Measurements from ENCODE around the gene GAS6.

GAS6 gene

GRCh38 chr13:113804017-113804702, 59.7 kb downstream of the GAS6 start:
- H3K27me3 ChIP-seq (replicated peaks; ENCODE audit: control insufficient read depth, insufficient read depth, low read length), result no peaks in the 10 kb centered on the region
- DNase-seq (ENCODE audit: extremely low read depth, insufficient read length), result no peak
- no peak overlapping the region for H3K4me3 ChIP-seq (replicated peaks; ENCODE audit: low read depth, low read length)
- no peak for TF ChIP-seq CTCF (IDR thresholded peaks at IDR 0.05; ENCODE audit: insufficient read depth, low read length, poor library complexity, severe bottlenecking)
- no peaks in the 10 kb centered on the region for H3K36me3 ChIP-seq (ENCODE audit: control insufficient read depth, insufficient read depth, low read length)

GRCh38 chr13:113803409-113804016, 60.4 kb downstream of the GAS6 start:
- no peak for TF ChIP-seq CTCF (IDR thresholded peaks at IDR 0.05; ENCODE audit: insufficient read depth, low read length, poor library complexity, severe bottlenecking)
- Histone ChIP-seq H3K4me3 (replicated peaks; ENCODE audit: low read depth, low read length) (no peak overlapping the region), H3K36me3 (ENCODE audit: control insufficient read depth, insufficient read depth, low read length) (no peaks in the 10 kb centered on the region), H3K27me3 (replicated peaks; ENCODE audit: control insufficient read depth, insufficient read depth, low read length) (no peaks in the 10 kb centered on the region)
- no peak for DNase-seq (ENCODE audit: extremely low read depth, insufficient read length)

GRCh38 chr13:113802761-113803160, 61.1 kb downstream of the GAS6 start:
- no peak for TF ChIP-seq CTCF (IDR thresholded peaks at IDR 0.05; ENCODE audit: insufficient read depth, low read length, poor library complexity, severe bottlenecking)
- H3K27me3 ChIP-seq (replicated peaks; ENCODE audit: control insufficient read depth, insufficient read depth, low read length), result no peaks in the 10 kb centered on the region
- no peaks in the 10 kb centered on the region for H3K36me3 ChIP-seq (ENCODE audit: control insufficient read depth, insufficient read depth, low read length)
- no peak for DNase-seq (ENCODE audit: extremely low read depth, insufficient read length)
- no peak overlapping the region for H3K4me3 ChIP-seq (replicated peaks; ENCODE audit: low read depth, low read length)

- no peak for TF ChIP-seq CTCF (IDR thresholded peaks at IDR 0.05; ENCODE audit: insufficient read depth, low read length, poor library complexity, severe bottlenecking)
- DNase-seq (ENCODE audit: extremely low read depth, insufficient read length), result no peak
Measured at GRCh38 chr13:113802090-113802531, 61.8 kb downstream of the GAS6 start.

GRCh38 chr13:113801289-113801961, 62.5 kb downstream of the GAS6 start:
- Histone ChIP-seq H3K36me3 (ENCODE audit: control insufficient read depth, insufficient read depth, low read length) (no peaks in the 10 kb centered on the region), H3K4me3 (replicated peaks; ENCODE audit: low read depth, low read length) (no peak overlapping the region), H3K27me3 (replicated peaks; ENCODE audit: control insufficient read depth, insufficient read depth, low read length) (no peaks in the 10 kb centered on the region)
- DNase-seq (ENCODE audit: extremely low read depth, insufficient read length), result no peak
- TF ChIP-seq CTCF (IDR thresholded peaks at IDR 0.05; ENCODE audit: insufficient read depth, low read length, poor library complexity, severe bottlenecking), result no peak

More at GRCh38 chr13:113802090-113802531, 61.8 kb downstream of the GAS6 start:
- no peak overlapping the region for H3K4me3 ChIP-seq (replicated peaks; ENCODE audit: low read depth, low read length)
- H3K27me3 ChIP-seq (replicated peaks; ENCODE audit: control insufficient read depth, insufficient read depth, low read length), result no peaks in the 10 kb centered on the region
- no peaks in the 10 kb centered on the region for H3K36me3 ChIP-seq (ENCODE audit: control insufficient read depth, insufficient read depth, low read length)
